Mesenchymal stem cell (in vitro differentiated cells and primary cell): Measurements from ENCODE around the gene SH3BGRL2.

ENCODE experiments used
- DNase-seq: peaks from one replicate; pipeline ENCODE4 v3.0.0-alpha.2; 2013
- H2AFZ ChIP-seq: one replicate; pipeline ENCODE4 v1.6.1; 2013; ENCODE audit warnings: low read depth, mild to moderate bottlenecking, control low read depth, inconsistent platforms, low read length, moderate library complexity
- H2AK5ac ChIP-seq: 2 replicates; pipeline ENCODE4 v1.6.1; 2013; ENCODE audit warnings: low read length, moderate library complexity, mild to moderate bottlenecking, inconsistent platforms; ENCODE audit not compliant: severe bottlenecking
- H2BK120ac ChIP-seq: one replicate; pipeline ENCODE4 v1.6.1; 2013; ENCODE audit warnings: low read depth, mild to moderate bottlenecking, inconsistent platforms, low read length, moderate library complexity
- H2BK12ac ChIP-seq, 2 experiments: one replicate each; pipeline ENCODE4 v1.6.1; 2013; ENCODE audit warnings: inconsistent platforms in 2 of 2, low read length in 2 of 2, mild to moderate bottlenecking in 2 of 2, moderate library complexity in 2 of 2, control low read depth in 1 of 2
- H2BK15ac ChIP-seq: one replicate; pipeline ENCODE4 v1.6.1; 2013; ENCODE audit warnings: mild to moderate bottlenecking, low read depth, inconsistent platforms; ENCODE audit not compliant: poor library complexity, severe bottlenecking
- H2BK5ac ChIP-seq: 2 replicates; pipeline ENCODE4 v1.6.1; 2013; ENCODE audit warnings: low read depth, mild to moderate bottlenecking, low read length, control low read depth, inconsistent platforms; ENCODE audit not compliant: poor library complexity, severe bottlenecking
- H3K14ac ChIP-seq, 2 experiments: one replicate each; pipeline ENCODE4 v1.6.1; 2013; ENCODE audit warnings: inconsistent platforms in 2 of 2, low read length in 2 of 2, control low read depth in 1 of 2, mild to moderate bottlenecking in 1 of 2, moderate library complexity in 1 of 2
- H3K18ac ChIP-seq, 2 experiments: one replicate each; pipeline ENCODE4 v1.6.1; 2013; ENCODE audit warnings: inconsistent platforms in 2 of 2, low read length in 2 of 2, control low read depth in 1 of 2, low read depth in 1 of 2, mild to moderate bottlenecking in 1 of 2
- H3K23ac ChIP-seq, 2 experiments: one replicate each; pipeline ENCODE4 v1.6.1; 2013; ENCODE audit warnings: inconsistent platforms in 2 of 2, low read length in 2 of 2, mild to moderate bottlenecking in 2 of 2, moderate library complexity in 2 of 2, control low read depth in 1 of 2
- H3K27ac ChIP-seq: 2 replicates; pipeline ENCODE4 v1.5.1; 2013; ENCODE audit warnings: mild to moderate bottlenecking, moderate library complexity, low read length, control low read depth, inconsistent platforms; ENCODE audit not compliant: poor library complexity, severe bottlenecking
- H3K27me3 ChIP-seq, 2 experiments: 2 replicates each; pipeline versions ENCODE4 v1.6.1 to v1.7.0; 2013; ENCODE audit warnings: low read length in 2 of 2, mild to moderate bottlenecking in 2 of 2, moderate library complexity in 2 of 2, control low read depth in 1 of 2, inconsistent platforms in 1 of 2; ENCODE audit not compliant: control insufficient read depth in 1 of 2, insufficient read depth in 1 of 2
- H3K36me3 ChIP-seq, 2 experiments: 2 replicates each; pipeline versions ENCODE4 v1.6.1 to v1.7.0; 2013; ENCODE audit warnings: low read length in 2 of 2, control low read depth in 1 of 2, inconsistent platforms in 1 of 2, low read depth in 1 of 2, mild to moderate bottlenecking in 1 of 2; ENCODE audit not compliant: insufficient read depth in 2 of 2, control insufficient read depth in 1 of 2
- H3K4ac ChIP-seq, 2 experiments: one replicate each; pipeline ENCODE4 v1.6.1; 2013; ENCODE audit warnings: inconsistent platforms in 2 of 2, low read length in 2 of 2, mild to moderate bottlenecking in 2 of 2, moderate library complexity in 2 of 2, control low read depth in 1 of 2, low read depth in 1 of 2
- H3K4me1 ChIP-seq: 2 replicates; pipeline ENCODE4 v1.6.1; 2013; ENCODE audit warnings: low read depth, low read length, control low read depth; ENCODE audit not compliant: control insufficient read depth, insufficient read depth
- H3K4me2 ChIP-seq: 2 replicates; pipeline ENCODE4 v1.6.1; 2013; ENCODE audit warnings: low read length, mild to moderate bottlenecking, inconsistent platforms; ENCODE audit not compliant: poor library complexity, severe bottlenecking
- H3K4me3 ChIP-seq, 2 experiments: 2 replicates each; pipeline versions ENCODE4 v1.5.1 to v1.7.0; 2013; ENCODE audit warnings: low read length in 2 of 2, mild to moderate bottlenecking in 2 of 2, control low read depth in 1 of 2, low read depth in 1 of 2; ENCODE audit not compliant: insufficient read depth in 1 of 2
- H3K79me1 ChIP-seq: replicated peaks from 2 replicates; pipeline ENCODE4 v1.6.1; 2013; ENCODE audit warnings: mild to moderate bottlenecking, control low read depth, low read length, inconsistent platforms; ENCODE audit not compliant: poor library complexity, severe bottlenecking
- H3K9ac ChIP-seq: 2 replicates; pipeline ENCODE4 v1.7.0; 2013; ENCODE audit warnings: mild to moderate bottlenecking, low read length, moderate library complexity
- H3K9me3 ChIP-seq: 2 replicates; pipeline ENCODE4 v1.7.0; 2013; ENCODE audit warnings: mild to moderate bottlenecking, low read length; ENCODE audit not compliant: control insufficient read depth
- H4K8ac ChIP-seq: one replicate; pipeline ENCODE4 v1.6.1; 2013; ENCODE audit warnings: inconsistent platforms, mild to moderate bottlenecking, low read length, moderate library complexity
- H4K91ac ChIP-seq: one replicate; pipeline ENCODE4 v1.6.1; 2013; ENCODE audit warnings: mild to moderate bottlenecking, low read length, inconsistent platforms
- WGBS: methylation state at CpG from one replicate; pipeline ENCODE4 v1.1.7; 2013; ENCODE audit warnings: mixed read lengths; 5-methylcytosine and 5-hydroxymethylcytosine counted together

The SH3BGRL2 gene

DNA sequence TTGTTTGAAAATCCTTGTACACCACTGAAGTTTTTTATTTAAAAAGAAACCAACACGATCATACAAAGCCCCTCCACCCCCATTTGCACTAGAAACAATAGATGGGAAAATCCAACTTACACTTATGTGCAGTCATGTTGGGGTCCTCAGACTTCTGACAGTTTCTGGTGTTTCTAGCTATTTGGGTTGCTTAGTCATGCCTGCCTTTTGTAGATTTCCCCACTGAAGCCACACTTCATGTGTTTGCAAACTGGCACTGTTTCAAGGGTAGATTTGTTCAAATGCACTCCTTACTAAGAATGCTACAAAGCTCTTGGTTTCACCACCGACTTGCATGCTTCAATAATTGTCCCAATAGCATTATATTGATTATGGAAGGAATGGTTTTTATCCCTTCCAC, 1.5 kb downstream of the SH3BGRL2 start:
- Histone ChIP-seq H3K14ac (no peak overlapping the region), H3K9me3 (no peaks in the 10 kb centered on the region), H2BK120ac (no peak overlapping the region), H4K91ac (no peak overlapping the region), H3K4me2 (no peak overlapping the region), H3K23ac (no peak overlapping the region), H3K9ac (no peak overlapping the region), H2BK12ac (no peak overlapping the region), H2BK15ac (no peak overlapping the region), H3K4me3 (no peak overlapping the region), H3K27me3 (peaks cover 8 to 10% of the 10 kb centered on the region in 2 experiments), H2AFZ (no peak overlapping the region), H2BK5ac (no peak overlapping the region), H3K27ac (no peak overlapping the region), H3K18ac (no peak overlapping the region), H4K8ac (no peak overlapping the region), H3K36me3 (no peaks in the 10 kb centered on the region), H3K4me1 (peaks cover 3% of the 10 kb centered on the region), H2AK5ac (no peak overlapping the region), H3K79me1 (no peaks in the 10 kb centered on the region), H3K4ac (no peak overlapping the region)
- no peak for DNase-seq
- WGBS = no CpG with 5 or more reads among the region's 2 CpGs

DNA sequence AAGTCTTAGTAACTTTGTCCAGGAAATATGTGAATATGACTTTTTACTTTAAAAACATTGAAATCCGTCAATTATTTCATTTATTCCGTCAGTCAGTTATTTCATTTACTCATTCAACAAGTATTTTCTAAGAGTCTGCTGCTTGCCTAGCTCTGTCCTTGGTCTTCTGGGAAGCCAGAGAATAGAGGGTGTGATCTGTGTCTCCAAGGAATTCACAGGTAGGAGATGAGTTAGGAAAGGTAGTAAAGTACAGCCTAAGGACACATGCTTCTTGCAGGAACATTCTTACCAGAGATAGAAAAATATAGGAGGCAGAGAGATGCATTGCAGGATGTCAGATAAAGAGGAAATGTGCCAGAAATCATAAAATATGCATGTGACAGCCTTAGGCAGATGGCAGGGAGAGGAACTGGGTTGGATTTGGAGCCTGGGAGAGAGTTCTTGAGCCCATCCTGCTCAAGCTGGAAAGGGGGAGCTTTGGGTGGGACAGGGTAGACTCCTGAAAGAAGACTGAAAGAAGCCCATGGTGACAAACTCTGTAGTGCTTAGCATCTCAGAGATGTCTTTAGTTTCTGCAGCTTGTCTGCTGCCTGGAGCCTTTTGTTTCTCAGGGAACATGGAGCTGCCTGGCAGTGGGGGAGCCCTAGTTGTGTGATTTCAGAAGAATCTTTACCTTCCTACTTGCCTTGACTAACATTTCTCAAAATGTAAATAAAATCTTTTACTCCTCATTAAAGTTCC, 3.5 kb downstream of the SH3BGRL2 start:
- H3K4me3 ChIP-seq = no peak overlapping the region
- no peak overlapping the region for H4K8ac ChIP-seq
- no peak overlapping the region for H2BK5ac ChIP-seq
- no peak overlapping the region for H3K9ac ChIP-seq
- H2BK12ac ChIP-seq = no peak overlapping the region
- 80% methylated on average over 2 of the region's 2 CpGs for WGBS
- no peak overlapping the region for H3K4me2 ChIP-seq
- H3K9me3 ChIP-seq = no peaks in the 10 kb centered on the region
- H3K27me3 ChIP-seq = peaks cover 5 to 10% of the 10 kb centered on the region in 2 experiments
- no peak overlapping the region for H3K27ac ChIP-seq
- H4K91ac ChIP-seq = no peak overlapping the region
- H3K4ac ChIP-seq = no peak overlapping the region
- H2BK15ac ChIP-seq = no peak overlapping the region
- no peak overlapping the region for H3K23ac ChIP-seq
- no peak overlapping the region for H2AFZ ChIP-seq
- peaks cover 3% of the 10 kb centered on the region for H3K4me1 ChIP-seq
- no peaks in the 10 kb centered on the region for H3K36me3 ChIP-seq
- no peak for DNase-seq
- no peak overlapping the region for H2AK5ac ChIP-seq
- no peak overlapping the region for H2BK120ac ChIP-seq
- H3K79me1 ChIP-seq = no peaks in the 10 kb centered on the region
- no peak overlapping the region for H3K14ac ChIP-seq
- no peak overlapping the region for H3K18ac ChIP-seq

DNA sequence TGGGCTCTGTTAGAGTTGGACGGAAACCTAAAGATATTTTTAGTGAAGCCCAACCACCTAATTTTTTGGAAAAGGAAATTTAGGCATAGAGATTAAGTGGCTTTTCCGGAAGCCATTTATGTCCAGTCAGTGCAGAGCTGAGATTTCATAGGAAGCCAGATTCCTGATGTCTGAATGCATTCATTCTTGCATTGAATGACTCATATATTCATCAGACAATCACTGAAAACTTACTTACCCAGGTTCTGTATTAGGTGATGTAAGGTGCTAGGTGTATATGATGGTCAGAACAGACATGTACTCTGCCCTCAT, 4.1 kb downstream of the SH3BGRL2 start:
- Histone ChIP-seq H2BK5ac (no peak overlapping the region), H2BK15ac (no peak overlapping the region), H3K27ac (no peak overlapping the region), H3K27me3 (peaks cover 5 to 10% of the 10 kb centered on the region in 2 experiments), H3K4me1 (peaks cover 3% of the 10 kb centered on the region), H2AFZ (no peak overlapping the region), H3K4me2 (no peak overlapping the region), H3K36me3 (no peaks in the 10 kb centered on the region), H2BK12ac (no peak overlapping the region), H3K14ac (no peak overlapping the region), H3K23ac (no peak overlapping the region), H3K9me3 (no peaks in the 10 kb centered on the region), H3K4me3 (no peak overlapping the region), H4K91ac (no peak overlapping the region), H3K9ac (no peak overlapping the region), H3K79me1 (no peaks in the 10 kb centered on the region), H3K18ac (no peak overlapping the region), H3K4ac (no peak overlapping the region), H2AK5ac (no peak overlapping the region), H2BK120ac (no peak overlapping the region), H4K8ac (no peak overlapping the region)
- WGBS = 80% methylated on average over 2 of the region's 2 CpGs
- no peak for DNase-seq

DNA sequence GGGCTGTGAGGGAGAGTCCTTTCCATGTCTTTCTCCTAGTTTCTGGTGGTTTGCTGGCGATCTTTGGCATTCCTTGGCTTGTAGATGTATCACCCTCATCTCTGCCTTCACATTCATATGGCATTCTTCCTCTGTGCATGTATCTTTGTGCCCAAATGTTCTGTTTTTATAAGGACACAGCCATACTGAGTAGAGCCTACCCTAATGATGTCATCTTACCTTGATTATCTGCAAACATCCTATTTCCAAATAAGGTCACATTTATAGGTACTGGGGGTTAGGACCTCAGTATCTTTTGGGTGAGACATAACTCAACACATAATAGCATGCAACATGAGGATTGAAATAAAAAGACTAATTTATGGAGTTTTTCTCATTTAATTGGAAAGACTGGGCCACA, 5.5 kb downstream of the SH3BGRL2 start:
- Histone ChIP-seq H2AK5ac (no peak overlapping the region), H4K8ac (no peak overlapping the region), H3K9ac (no peak overlapping the region), H3K36me3 (no peaks in the 10 kb centered on the region), H2BK5ac (no peak overlapping the region), H3K27me3 (peaks cover 5 to 8% of the 10 kb centered on the region in 2 experiments), H3K23ac (no peak overlapping the region), H3K18ac (no peak overlapping the region), H2BK120ac (no peak overlapping the region), H3K79me1 (peaks cover 4% of the 10 kb centered on the region), H4K91ac (no peak overlapping the region), H3K14ac (no peak overlapping the region), H3K4me1 (no peaks in the 10 kb centered on the region), H3K27ac (no peak overlapping the region), H3K9me3 (no peaks in the 10 kb centered on the region), H3K4me2 (no peak overlapping the region), H2BK15ac (no peak overlapping the region), H2AFZ (no peak overlapping the region), H3K4ac (no peak overlapping the region), H3K4me3 (no peak overlapping the region), H2BK12ac (no peak overlapping the region)
- DNase-seq = no peak
- WGBS = 91% methylated on average over 1 of the region's 1 CpG
